Neuronal stem cell (in vitro differentiated cells): Measurements from ENCODE around the gene FXYD5.

Experiments used
- DNase-seq: peaks from one replicate; pipeline ENCODE4 v3.0.0-alpha.2; 2013; ENCODE audit warnings: low spot score
- H2AFZ ChIP-seq: one replicate; pipeline ENCODE4 v1.6.1; 2013; ENCODE audit warnings: mild to moderate bottlenecking, low read length, inconsistent platforms
- H2AK5ac ChIP-seq: 2 replicates; pipeline ENCODE4 v1.6.1; 2013; ENCODE audit warnings: low read depth, mild to moderate bottlenecking, inconsistent platforms, low read length, moderate library complexity, mixed read lengths
- H2BK120ac ChIP-seq: 2 replicates; pipeline ENCODE4 v1.6.1; 2013; ENCODE audit warnings: low read depth, mild to moderate bottlenecking, inconsistent platforms, low read length, moderate library complexity, mixed read lengths
- H2BK12ac ChIP-seq: one replicate; pipeline ENCODE4 v1.6.1; 2013; ENCODE audit warnings: low read length, inconsistent platforms
- H2BK15ac ChIP-seq: 2 replicates; pipeline ENCODE4 v1.6.1; 2013; ENCODE audit warnings: mild to moderate bottlenecking, low read length, inconsistent platforms, mixed read lengths
- H2BK5ac ChIP-seq: one replicate; pipeline ENCODE4 v1.6.1; 2013; ENCODE audit warnings: inconsistent platforms, mild to moderate bottlenecking, low read length, moderate library complexity
- H3K14ac ChIP-seq: one replicate; pipeline ENCODE4 v1.6.1; 2013; ENCODE audit warnings: low read length, inconsistent platforms
- H3K18ac ChIP-seq: 2 replicates; pipeline ENCODE4 v1.6.1; 2013; ENCODE audit warnings: low read length, inconsistent platforms
- H3K23ac ChIP-seq: 2 replicates; pipeline ENCODE4 v1.6.1; 2013; ENCODE audit warnings: low read depth, mild to moderate bottlenecking, mixed read lengths, low read length, inconsistent platforms; ENCODE audit not compliant: poor library complexity
- H3K27ac ChIP-seq: replicated peaks from 3 replicates; pipeline ENCODE4 v1.5.1; 2013; ENCODE audit warnings: low read length, inconsistent platforms
- H3K27me3 ChIP-seq, 3 experiments: 2 replicates each; pipeline ENCODE4 v1.6.1; 2013; ENCODE audit warnings: low read length in 3 of 3, mild to moderate bottlenecking in 2 of 3, inconsistent platforms in 1 of 3, low read depth in 1 of 3, mixed read lengths in 1 of 3, moderate library complexity in 1 of 3; ENCODE audit not compliant: control insufficient read depth in 3 of 3, insufficient read depth in 3 of 3
- H3K36me3 ChIP-seq, 2 donors: replicated peaks in 1 of 2; 2 replicates each; pipeline ENCODE4 v1.6.1; 2013; ENCODE audit warnings: low read length in 2 of 2; ENCODE audit not compliant: control insufficient read depth in 2 of 2, insufficient read depth in 2 of 2
- H3K4ac ChIP-seq: 2 replicates; pipeline ENCODE4 v1.6.1; 2013; ENCODE audit warnings: inconsistent platforms, mild to moderate bottlenecking, low read length, moderate library complexity
- H3K4me1 ChIP-seq, 2 donors: 1 replicate in 1 of 2; 2 replicates in 1 of 2; pipeline ENCODE4 v1.6.1; 2013; ENCODE audit warnings: low read length in 2 of 2, low read depth in 1 of 2; ENCODE audit not compliant: control insufficient read depth in 2 of 2, insufficient read depth in 1 of 2
- H3K4me2 ChIP-seq: one replicate; pipeline ENCODE4 v1.6.1; 2013; ENCODE audit warnings: mild to moderate bottlenecking, low read length, inconsistent platforms; ENCODE audit not compliant: insufficient read depth, poor library complexity, severe bottlenecking
- H3K4me3 ChIP-seq, 2 donors: 2 replicates each; pipeline ENCODE4 v1.5.1; 2013; ENCODE audit warnings: low read length in 2 of 2, mild to moderate bottlenecking in 2 of 2, inconsistent platforms in 1 of 2, moderate library complexity in 1 of 2
- H3K79me1 ChIP-seq: one replicate; pipeline ENCODE4 v1.6.1; 2013; ENCODE audit warnings: low read depth, mild to moderate bottlenecking, inconsistent platforms, low read length, moderate library complexity
- H3K9ac ChIP-seq: one replicate; pipeline ENCODE4 v1.6.1; 2013; ENCODE audit warnings: mild to moderate bottlenecking, low read depth, low read length, inconsistent platforms; ENCODE audit not compliant: poor library complexity
- H3K9me3 ChIP-seq, 2 donors: replicated peaks in 1 of 2; 2 replicates each; pipeline versions ENCODE3 to v1.6.1; 2013; ENCODE audit warnings: low read length in 2 of 2, mild to moderate bottlenecking in 2 of 2, inconsistent platforms in 1 of 2, low read depth in 1 of 2, mixed read lengths in 1 of 2, moderate library complexity in 1 of 2; ENCODE audit not compliant: control insufficient read depth in 2 of 2, insufficient read depth in 1 of 2
- H4K8ac ChIP-seq: one replicate; pipeline ENCODE4 v1.6.1; 2013; ENCODE audit warnings: low read depth, mild to moderate bottlenecking, inconsistent platforms, low read length, moderate library complexity
- H4K91ac ChIP-seq: one replicate; pipeline ENCODE4 v1.6.1; 2013; ENCODE audit warnings: low read length, low read depth, mild to moderate bottlenecking, inconsistent platforms; ENCODE audit not compliant: poor library complexity
- whole genome bisulfite sequencing, 2 donors: extraction: QIAGEN DNeasy Blood & Tissue Kit; methylation state at CpG; one replicate each; pipeline ENCODE4 v1.1.7; 2013; ENCODE audit warnings: missing lambda C conversion rate in 2 of 2, mixed read lengths in 1 of 2; ENCODE audit not compliant: insufficient read length in 2 of 2, insufficient replicate concordance in 1 of 2; ENCODE audit errors: extremely low coverage in 2 of 2; 5-methylcytosine and 5-hydroxymethylcytosine counted together

The FXYD5 gene

DNA sequence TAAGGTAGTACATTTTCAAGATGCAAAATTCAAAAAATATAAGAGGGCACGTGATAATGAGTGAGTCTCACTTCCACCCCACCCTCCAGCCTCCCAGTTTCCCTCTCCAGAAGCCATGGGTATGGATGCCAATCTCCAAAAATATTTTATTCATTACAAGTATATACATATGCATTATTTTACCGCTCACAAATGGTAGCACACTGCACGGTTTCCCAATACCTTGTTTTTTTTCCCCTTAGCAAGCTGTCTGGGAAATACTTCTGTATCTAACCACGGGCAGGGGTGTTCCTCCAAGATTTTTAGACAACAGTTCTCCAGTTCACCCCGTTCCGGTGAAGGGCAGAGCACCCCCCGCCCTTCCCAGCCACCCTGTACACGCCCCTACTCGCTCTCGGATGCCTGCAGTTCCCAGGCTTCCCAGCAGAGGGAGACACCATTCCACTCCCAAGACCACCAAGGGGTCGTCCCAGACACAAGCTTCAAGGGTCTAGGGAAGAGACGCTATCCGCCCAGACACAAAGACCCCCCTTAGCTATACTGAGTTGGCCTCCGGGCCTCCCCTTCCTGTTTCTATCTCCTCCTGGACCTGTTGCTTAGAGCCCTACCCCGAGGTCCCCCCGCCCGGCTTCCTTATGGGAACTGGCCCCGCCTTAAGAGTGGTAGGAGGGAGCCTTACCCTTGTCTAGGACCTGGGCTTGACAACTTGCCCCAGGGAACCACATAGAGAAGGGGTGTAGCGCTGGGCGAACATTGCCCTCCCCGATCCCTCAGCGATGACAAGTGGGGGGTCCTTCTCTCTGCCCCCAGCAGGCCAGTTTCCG lies 40.0 kb upstream of the FXYD5 start:
- H2AFZ ChIP-seq = peak overlapping the region; percentile 61
- peak; percentile 91 for DNase-seq
- no peak overlapping the region for H2BK15ac ChIP-seq
- H3K27me3 ChIP-seq = peaks cover 0 to 21% (median 0%) of the 10 kb centered on the region in 3 experiments
- no peak overlapping the region for H3K9ac ChIP-seq
- no peak overlapping the region for H2BK120ac ChIP-seq
- H4K91ac ChIP-seq = no peak overlapping the region
- H2BK12ac ChIP-seq = no peak overlapping the region
- H3K18ac ChIP-seq = peak overlapping the region; percentile 88
- H3K4me3 ChIP-seq = no peak overlapping the region
- H4K8ac ChIP-seq = no peak overlapping the region
- H3K79me1 ChIP-seq = no peaks in the 10 kb centered on the region
- H3K14ac ChIP-seq = no peak overlapping the region
- no peaks in the 10 kb centered on the region for H3K9me3 ChIP-seq
- no peaks in the 10 kb centered on the region for H3K36me3 ChIP-seq
- no peak overlapping the region for H3K4ac ChIP-seq
- no CpG with 5 or more reads among the region's 23 CpGs for WGBS, 2 donors
- H3K27ac ChIP-seq = no peak overlapping the region
- peak overlapping the region; percentile 58 for H2AK5ac ChIP-seq
- peak overlapping the region; percentile 3 for H3K23ac ChIP-seq
- no peak overlapping the region for H2BK5ac ChIP-seq
- peak overlapping the region; percentile 52 for H3K4me2 ChIP-seq
- H3K4me1 ChIP-seq = peaks cover 0 to 11% of the 10 kb centered on the region in 2 donors

DNA sequence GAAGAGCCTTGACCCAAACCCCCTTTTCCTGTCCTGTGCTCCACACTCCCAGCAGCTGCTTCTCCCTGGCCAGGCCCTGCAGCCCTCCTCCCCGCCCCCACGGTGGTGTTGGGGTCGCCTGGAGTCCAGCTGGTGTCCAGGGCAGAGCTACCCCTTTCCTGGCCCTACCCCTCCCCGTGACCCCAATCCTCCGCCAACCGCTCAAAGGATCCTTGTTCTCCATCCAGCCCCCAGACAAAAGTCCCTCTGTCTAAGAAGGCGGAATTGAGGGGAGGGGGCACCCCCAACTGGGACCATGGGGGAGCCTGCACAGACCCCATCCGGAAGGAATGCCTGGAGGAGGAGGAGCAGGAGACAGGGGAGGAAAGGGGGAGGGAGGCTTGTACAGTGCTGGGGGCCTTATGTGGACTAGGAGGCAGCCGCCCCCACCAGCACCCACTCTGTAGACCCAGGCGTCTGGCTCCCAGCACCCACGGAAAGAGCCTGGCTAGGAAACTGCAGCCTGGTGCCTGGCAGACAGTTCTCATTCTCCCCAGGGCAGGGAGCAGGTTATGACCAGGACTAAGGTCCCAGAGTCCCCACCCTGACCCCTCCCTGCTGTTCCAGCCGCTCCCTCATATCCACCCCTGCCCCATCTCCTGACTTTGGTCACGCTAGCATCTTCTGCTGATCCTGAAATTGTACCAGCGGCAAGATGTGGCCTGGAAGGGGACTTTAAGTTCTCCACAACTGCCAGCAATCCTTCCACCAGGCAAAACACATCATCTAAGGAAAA lies 39.2 kb upstream of the FXYD5 start, which contains the start of gene FXYD3:
Gene FXYD3, plus strand, starts transcription at position 647 of the 775 bp plus-strand sequence. CDS start 3,554 bp downstream, outside the sequence.
- H3K27ac ChIP-seq = no peak within 1 kb of the TSS
- peak within 1 kb of the TSS; percentile 57 for H3K14ac ChIP-seq
- WGBS, 2 donors = no CpG with 5 or more reads among the region's 14 CpGs
- peak within 1 kb of the TSS; percentile 24 for H2BK120ac ChIP-seq
- no peak within 1 kb of the TSS for H4K91ac ChIP-seq
- H2AK5ac ChIP-seq = peak within 1 kb of the TSS; percentile 68
- peak within 1 kb of the TSS; percentile 88 for H3K18ac ChIP-seq
- H3K4me3 ChIP-seq = no peak within 1 kb of the TSS
- no peaks in the 10 kb centered on the region for H3K79me1 ChIP-seq
- no peaks in the 10 kb centered on the region for H3K9me3 ChIP-seq
- no peaks in the 10 kb centered on the region for H3K36me3 ChIP-seq
- peaks cover 0 to 11% of the 10 kb centered on the region in 2 donors for H3K4me1 ChIP-seq
- H3K9ac ChIP-seq = no peak within 1 kb of the TSS
- H2BK5ac ChIP-seq = peak within 1 kb of the TSS; percentile 55
- peaks cover 0 to 19% (median 0%) of the 10 kb centered on the region in 3 experiments for H3K27me3 ChIP-seq
- no peak within 1 kb of the TSS for H4K8ac ChIP-seq
- peak within 1 kb of the TSS; percentile 52 for H3K4me2 ChIP-seq
- peak within 1 kb of the TSS; percentile 61 for H2AFZ ChIP-seq
- peak within 1 kb of the TSS; percentile 77 for H2BK15ac ChIP-seq
- H2BK12ac ChIP-seq = no peak within 1 kb of the TSS
- DNase-seq = no peak
- peak within 1 kb of the TSS; percentile 3 for H3K23ac ChIP-seq
- H3K4ac ChIP-seq = no peak within 1 kb of the TSS

- Histone ChIP-seq H2AK5ac (peak overlapping the region; percentile 68), H3K4me3 (no peak overlapping the region), H2BK120ac (peak overlapping the region; percentile 24), H3K79me1 (no peaks in the 10 kb centered on the region), H3K27ac (no peak overlapping the region), H2BK5ac (peak overlapping the region; percentile 55), H3K4me1 (peaks cover 0 to 11% of the 10 kb centered on the region in 2 donors), H4K8ac (no peak overlapping the region), H2BK12ac (no peak overlapping the region), H3K18ac (peak overlapping the region; percentile 84), H3K27me3 (peaks cover 0 to 22% (median 0%) of the 10 kb centered on the region in 3 experiments), H3K9me3 (no peaks in the 10 kb centered on the region), H3K4me2 (no peak overlapping the region), H3K9ac (no peak overlapping the region), H3K14ac (no peak overlapping the region), H3K36me3 (no peaks in the 10 kb centered on the region), H2AFZ (no peak overlapping the region), H4K91ac (no peak overlapping the region), H3K4ac (no peak overlapping the region), H2BK15ac (peak overlapping the region; percentile 77), H3K23ac (no peak overlapping the region)
- WGBS, 2 donors = no CpG with 5 or more reads among the region's 13 CpGs
- no peak for DNase-seq
These were observed 38.3 kb upstream of the FXYD5 start for GRCh38 chr19:35116072-35116801.
